ENCODE results near the gene NCS1.
A peak's percentile ranks its signal among the peaks of the same experiment; 100 is the strongest.

DNA sequence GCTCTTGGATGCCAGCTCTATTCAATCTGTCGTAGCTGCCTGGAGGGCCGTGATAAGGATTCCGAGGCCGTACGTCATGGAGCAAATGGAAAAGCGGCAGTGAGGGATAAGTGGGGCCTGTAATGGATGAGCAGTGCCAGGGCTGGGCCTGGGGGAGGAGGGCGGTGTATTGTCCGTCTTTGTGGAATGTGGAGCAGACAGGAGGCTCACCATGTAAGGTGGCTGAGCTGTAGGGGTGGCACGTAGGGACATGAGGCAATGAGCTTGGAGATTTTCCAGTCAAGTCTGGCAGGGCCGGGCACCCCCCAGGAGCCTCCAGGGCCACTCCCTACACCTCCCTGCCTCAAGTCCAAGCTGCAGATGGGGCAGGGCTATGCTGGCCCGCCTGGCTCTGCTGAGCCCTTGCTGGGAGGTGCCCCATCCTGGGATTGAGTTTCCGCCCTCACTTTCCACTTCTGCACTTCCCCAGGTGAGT lies 29.2 kb downstream of the NCS1 start:
- TF ChIP-seq, protein P1, sequence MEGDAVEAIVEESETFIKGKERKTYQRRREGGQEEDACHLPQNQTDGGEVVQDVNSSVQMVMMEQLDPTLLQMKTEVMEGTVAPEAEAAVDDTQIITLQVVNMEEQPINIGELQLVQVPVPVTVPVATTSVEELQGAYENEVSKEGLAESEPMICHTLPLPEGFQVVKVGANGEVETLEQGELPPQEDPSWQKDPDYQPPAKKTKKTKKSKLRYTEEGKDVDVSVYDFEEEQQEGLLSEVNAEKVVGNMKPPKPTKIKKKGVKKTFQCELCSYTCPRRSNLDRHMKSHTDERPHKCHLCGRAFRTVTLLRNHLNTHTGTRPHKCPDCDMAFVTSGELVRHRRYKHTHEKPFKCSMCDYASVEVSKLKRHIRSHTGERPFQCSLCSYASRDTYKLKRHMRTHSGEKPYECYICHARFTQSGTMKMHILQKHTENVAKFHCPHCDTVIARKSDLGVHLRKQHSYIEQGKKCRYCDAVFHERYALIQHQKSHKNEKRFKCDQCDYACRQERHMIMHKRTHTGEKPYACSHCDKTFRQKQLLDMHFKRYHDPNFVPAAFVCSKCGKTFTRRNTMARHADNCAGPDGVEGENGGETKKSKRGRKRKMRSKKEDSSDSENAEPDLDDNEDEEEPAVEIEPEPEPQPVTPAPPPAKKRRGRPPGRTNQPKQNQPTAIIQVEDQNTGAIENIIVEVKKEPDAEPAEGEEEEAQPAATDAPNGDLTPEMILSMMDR (IDR thresholded peaks at IDR 0.05), result no peak
- TF ChIP-seq EP300 (IDR thresholded peaks at IDR 0.05) (peak; percentile 60), POLR2A (IDR thresholded peaks at IDR 0.05) (no peak)

Data from gastroesophageal sphincter (tissue), 3 donors.